ENCODE data around the gene POU2F3.

The POU2F3 gene

DNA sequence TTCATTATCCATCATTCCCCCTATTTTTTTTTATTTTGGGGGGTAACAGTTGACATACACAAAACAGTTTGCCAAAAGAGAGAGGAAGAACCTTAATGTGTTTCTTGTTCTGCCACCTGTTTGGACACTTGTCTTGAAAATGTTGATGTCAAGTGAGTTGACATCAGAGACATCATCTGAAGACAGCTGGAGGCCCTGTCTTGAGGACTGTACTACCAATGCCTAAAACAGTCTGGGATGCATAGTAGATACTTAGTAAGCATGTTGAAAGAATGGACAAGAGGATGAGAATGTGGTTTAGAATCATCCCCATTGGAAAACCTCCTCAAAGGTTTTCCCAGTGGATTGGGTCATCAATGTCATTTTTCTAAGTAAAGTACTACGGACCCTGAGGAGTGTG lies 93.9 kb downstream of the POU2F3 start:
- H3K27ac ChIP-seq, result no peak overlapping the region
- TF ChIP-seq ZFX (IDR thresholded peaks at IDR 0.05), result no peak
- TF ChIP-seq CTCF (conservative IDR thresholded peaks at IDR 0.05), result no peak

- no peak overlapping the region for H3K27ac ChIP-seq
- TF ChIP-seq ZFX (IDR thresholded peaks at IDR 0.05) (no peak), CTCF (conservative IDR thresholded peaks at IDR 0.05) (no peak)
Observed at GRCh38 chr11:120334332-120334731, 94.4 kb downstream of the POU2F3 start.

GRCh38 chr11:120334894-120335462 lies 95.0 kb downstream of the POU2F3 start:
- H3K27ac ChIP-seq, result no peak overlapping the region; the same call in 1 of the 2 replicates
- TF ChIP-seq CTCF (conservative IDR thresholded peaks at IDR 0.05) (peak; percentile 33), ZFX (IDR thresholded peaks at IDR 0.05) (no peak)

DNA sequence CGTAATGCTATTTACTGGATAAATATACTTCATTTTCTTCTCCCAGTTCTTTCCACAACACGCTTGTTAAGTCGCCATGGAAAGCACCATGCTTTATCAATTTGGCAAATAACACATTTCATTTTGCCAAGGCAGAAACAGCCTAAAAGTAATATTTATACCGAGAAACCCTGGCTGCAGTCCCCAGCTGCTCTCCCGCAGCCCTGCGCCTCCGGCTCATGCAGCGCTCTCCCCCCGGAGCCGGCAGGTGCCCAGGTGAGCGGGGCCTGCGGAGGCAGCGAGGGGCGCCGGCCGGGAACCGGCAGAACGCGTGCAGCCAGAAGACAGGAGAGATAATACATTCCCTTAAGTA lies 95.6 kb downstream of the POU2F3 start:
- TF ChIP-seq CTCF (conservative IDR thresholded peaks at IDR 0.05) (no peak), ZFX (IDR thresholded peaks at IDR 0.05) (no peak)
- peak overlapping the region; percentile 94 for H3K27ac ChIP-seq

- H3K27ac ChIP-seq, result peak within 1 kb of the TSS; percentile 94
- peak; percentile 74 for TF ChIP-seq CTCF (conservative IDR thresholded peaks at IDR 0.05)
- peak; percentile 90; the same call in 1 of the 2 replicates for TF ChIP-seq ZFX (IDR thresholded peaks at IDR 0.05)
Observed at GRCh38 chr11:120335908-120336640, 96.1 kb downstream of the POU2F3 start, which contains the start of gene ARHGEF12. ARHGEF12 (plus strand) TSS chr11:120336413; CDS start chr11:120337244, 831 bp downstream.

GRCh38 chr11:120336641-120337354 lies 96.9 kb downstream of the POU2F3 start:
- TF ChIP-seq CTCF (conservative IDR thresholded peaks at IDR 0.05) (no peak), ZFX (IDR thresholded peaks at IDR 0.05) (peak; percentile 75)
- peak overlapping the region; percentile 94 for H3K27ac ChIP-seq

All from C4-2B (cell line).